ENCODE results near the gene TFB2M.
A peak's percentile ranks its signal among the peaks of the same experiment; 100 is the strongest.

Gene TFB2M

DNA sequence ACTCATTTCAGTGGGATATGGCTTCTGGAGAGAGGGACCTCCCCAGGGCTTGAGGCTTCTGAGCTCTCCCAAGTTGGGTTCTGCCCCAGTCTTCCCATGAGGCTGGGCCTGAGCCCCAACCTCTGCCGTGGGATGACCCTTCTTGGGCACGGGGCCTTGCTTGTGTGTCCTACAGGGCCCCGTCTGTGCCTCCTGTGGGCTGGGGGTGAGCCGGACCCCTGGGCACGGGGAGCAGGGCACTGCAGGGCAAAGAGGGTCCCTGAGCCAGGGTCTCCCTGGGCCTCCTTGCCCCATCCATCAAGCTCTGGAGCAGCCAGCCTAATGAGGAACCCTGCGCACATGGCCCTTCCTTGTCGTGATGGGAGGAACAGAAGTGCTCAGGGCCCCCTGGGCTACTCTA, 53.8 kb downstream of the TFB2M start:
- no peak for FAIRE-seq

DNA sequence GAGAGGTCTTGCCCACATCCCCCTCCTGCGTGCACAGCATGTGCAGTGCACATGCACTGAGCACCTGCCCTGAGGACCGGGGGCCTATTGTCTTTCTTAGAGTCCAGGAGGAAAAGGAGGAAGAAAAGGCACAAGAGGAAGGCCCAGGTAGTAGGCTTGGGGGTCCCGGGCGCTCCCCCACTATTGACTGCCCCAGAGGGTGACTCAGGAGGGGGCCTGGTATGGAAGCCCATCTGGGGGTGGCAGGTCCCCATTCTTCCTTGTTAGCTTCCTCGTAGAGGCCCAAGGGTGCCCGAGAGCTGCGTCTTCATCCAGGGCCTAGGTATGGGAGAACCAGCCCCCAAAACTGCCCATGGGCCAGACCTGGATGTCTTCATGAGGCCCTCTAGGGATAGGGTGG, 54.9 kb downstream of the TFB2M start:
- no peak for FAIRE-seq

DNA sequence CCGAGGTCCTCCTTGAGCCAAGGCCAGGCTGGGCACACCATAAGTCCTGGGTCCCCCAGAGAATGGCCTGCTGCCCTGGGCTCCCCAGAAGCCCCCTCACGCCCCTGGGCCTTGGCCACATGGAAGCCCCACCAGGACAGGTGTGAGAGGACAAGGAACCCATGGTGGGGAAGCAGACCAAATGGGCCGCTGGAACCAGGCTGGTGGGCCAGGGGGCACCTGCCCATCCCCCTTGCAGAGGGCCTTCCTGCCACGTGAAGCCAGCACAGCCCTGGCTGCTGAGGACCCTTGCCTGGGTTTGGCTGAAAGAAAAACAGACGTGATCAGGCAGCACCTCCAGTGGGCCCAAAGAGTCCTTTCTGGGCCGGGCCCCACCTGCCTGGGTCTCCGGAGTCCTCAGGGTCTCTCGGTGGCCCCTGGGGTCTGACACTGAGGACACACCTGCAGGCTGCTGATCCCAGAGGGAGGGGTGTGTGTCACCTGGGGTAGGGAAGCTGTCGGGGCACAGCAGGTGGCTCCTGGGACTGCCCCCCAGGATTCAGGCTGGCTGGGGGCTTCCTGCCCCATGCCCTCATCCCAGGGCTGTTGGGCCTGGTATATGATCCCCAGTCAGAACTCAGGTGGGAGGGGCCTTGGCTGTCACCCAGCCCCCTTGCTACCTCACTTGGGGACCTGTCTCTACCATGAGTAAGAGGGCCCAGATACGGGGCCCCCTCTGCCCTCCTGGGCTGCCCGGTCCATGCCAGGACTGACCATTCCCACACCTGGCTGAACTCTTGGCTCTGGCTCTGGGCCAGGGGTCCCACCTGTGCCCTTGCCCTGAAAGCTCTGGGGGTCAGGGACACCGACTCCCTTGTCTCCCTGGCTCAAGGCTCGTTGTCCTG, 55.7 kb downstream of the TFB2M start:
- FAIRE-seq = no peak

DNA sequence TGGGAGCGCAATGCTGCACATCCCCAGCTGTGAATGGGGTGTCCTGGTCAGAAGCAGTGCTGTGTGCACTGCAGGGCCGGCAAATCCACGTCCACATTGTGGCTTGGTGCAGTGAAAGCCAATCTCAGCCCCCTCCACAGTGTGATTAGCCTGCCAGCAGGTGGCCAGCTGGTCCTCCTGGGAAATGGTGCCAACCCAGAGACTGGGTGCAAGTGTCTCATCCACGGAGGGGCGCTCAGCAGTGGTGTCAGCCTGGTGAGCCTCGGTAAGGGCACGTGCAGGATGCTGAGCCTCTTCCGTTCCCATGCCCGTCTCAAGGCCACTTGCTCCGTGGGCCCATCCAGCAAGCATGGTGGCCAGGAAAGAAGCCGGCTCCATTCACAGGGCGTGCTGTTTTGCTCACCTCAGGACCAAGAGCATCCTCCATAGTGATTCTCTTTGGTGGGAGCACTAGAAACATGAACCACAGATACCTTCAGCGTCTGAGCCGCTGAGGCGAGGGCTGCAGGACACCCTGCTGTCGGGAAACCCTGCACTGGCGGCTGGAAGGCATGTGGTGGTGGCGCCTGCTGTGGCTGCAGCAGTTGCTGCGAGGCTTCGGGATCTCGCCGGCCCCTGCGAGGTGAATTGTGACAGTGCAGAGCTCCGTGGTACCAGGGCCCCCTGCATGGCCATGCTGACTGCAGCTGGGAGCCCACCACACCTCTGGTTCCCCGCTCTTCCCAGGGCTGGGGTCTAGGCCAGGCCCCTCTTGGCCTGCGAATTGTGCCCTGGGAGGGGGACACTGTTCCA, 57.0 kb downstream of the TFB2M start:
- FAIRE-seq = no peak

DNA sequence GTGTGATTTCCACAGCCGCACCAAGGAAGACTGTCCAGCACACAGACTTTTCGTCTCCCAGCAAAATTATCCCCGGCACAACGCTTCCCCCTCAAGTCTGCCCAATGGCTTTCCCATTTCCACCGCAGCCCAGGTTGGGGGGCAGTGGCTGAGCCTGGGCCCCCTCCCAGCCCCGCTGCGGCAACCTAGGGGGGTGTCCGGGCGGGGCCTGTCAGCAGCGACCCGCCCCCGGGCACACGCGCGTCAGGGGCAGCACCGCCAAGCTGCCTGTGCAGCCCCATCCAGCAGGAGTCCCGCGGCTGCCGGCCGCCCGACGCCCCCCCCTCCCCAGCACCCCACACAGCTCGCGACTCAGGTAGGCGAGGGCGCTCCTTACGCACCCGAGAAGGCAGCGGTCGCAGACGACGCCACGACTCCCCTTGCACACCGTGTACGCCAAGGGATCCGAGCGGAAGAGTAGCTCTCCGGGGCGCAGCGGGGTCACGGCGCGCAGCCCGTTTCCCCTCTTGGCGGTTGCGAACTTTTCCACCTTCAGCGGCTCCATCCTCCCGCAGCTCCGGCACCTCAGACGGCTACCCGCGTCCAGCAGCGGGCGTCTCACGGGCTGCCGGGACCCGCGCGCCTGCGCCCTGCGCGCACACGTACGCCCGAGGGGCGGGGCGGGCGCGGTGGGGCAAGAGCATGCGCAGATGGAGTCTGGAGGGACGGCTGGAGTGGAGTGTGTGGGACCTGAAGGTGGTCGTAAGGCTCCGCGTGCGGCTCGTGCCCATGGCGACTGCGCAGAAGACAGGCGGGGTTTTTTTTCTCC, 59.2 kb downstream of the TFB2M start, which contains the start of gene SMYD3:
TSS of gene SMYD3 (minus strand) at position 606 of the 808 bp plus-strand sequence.
- FAIRE-seq = no peak

DNA sequence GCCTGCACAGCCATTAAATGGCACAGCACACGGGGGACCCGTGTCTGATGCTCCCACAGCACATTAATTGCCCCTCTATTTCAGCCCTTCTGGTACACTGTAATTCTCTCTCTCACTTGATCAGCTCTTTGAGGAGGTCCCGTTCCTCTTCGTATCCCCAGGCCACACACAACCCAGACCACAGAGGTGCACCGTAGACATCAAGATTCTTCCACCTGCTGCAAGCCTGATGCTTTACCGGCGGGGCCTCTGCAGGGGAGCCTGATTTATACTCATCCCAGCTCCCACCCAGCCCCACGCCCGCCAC, 59.7 kb downstream of the TFB2M start:
- FAIRE-seq = no peak

DNA sequence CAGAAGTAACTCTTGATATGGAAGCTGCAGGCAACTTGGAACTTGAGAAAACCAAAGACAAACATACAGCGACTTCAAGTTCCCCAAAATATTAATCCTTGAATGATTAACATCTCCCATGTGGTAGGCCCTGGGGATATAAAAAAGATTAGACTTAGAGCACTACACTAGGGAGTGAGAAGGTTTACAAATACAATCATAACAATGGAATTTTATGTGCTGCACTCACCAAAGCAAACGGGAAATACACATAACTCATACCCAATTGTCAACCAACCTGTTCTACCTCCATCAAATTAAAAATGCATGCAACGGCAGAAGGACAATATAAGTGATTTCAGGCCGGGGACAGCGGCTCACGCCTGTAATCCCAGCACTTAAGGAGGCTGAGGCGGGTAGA, 62.7 kb downstream of the TFB2M start:
- no peak for FAIRE-seq

DNA sequence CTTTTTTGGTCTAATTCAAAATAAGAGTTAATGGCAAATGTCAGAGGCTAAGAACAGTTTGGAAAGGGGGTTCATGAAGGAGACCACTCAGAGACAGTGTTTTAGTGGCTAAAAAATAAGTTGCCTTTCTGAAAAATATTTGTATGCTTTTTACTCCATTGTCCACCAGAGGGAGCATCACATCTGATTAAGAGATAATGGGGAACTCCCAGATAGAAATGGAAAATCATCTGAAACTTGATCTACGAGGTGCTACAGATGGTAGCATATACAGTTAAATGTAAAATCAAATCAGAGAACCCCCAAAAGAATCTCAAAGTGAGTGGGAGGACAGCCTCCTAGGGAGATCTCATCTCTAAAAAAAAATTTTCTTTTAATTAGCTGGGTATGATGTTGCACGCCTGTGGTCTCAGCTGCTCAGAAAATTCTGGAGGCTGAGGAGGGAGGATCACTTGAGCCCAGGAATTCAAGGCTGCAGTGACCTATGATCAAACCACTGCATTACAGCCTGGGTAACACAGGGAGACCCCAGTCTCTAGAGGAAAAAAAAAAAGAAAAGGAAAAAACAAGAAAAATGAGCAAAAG, 68.6 kb downstream of the TFB2M start:
- peak; percentile 64 for FAIRE-seq

DNA sequence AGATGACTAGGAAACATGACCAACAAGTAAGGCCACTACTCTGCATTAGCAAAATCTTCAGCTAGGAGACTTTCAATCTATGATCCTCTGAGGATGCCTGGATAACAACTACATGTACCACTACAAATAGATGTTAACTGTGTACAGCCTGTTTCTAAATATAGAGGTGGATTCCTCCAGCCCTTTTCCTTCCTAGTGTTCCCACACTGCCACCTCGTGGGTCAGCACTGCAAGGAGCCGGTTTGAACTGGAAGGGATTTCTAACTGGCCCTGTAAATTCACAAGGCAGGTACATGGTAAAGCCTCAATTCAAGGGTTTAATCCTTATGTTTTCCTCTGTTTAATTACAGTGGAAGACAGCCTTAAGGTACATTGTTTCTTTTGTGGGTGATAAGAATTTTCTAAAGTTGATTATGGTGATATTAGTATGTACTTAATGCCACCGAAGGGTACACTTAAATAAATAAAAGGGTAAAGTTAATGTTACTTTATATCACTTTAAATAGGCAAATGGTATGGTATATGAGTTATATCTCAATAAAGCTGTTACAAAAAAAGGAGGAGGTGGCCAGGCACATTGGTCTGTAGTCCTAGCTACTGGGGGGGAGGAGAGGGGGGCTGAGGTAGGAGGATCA, 73.3 kb downstream of the TFB2M start:
- peak; percentile 93 for FAIRE-seq

DNA sequence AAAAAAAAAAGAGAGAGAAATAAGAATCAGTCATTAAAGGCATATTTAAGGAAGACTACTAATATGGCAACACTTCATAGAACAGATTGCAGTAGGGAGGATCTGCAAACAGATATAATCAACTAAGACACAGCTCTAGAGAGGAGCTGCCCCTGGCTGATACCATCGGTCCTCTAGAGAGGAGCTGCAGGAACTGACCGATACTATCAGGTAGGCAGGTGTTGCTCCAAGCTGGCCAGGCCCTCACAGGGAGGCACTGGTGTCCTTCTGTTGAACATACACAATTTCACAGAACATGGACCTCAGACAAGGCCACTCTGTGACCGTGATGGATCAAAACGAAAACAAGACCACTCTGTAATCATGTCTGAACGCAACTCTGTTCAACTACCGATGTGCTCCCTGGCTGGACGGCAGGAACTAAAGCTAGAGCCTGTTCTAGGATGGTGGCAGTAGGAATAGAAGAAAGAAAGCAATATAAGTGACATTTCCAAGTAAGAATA, 74.5 kb downstream of the TFB2M start:
- FAIRE-seq = no peak
